IPS-18c (cell line): ENCODE measurements around the gene TFEB.

ENCODE experiments used
- H3K4me3 ChIP-seq: 2 replicates; pipeline ENCODE4 v1.7.0; 2013; ENCODE audit warnings: low read depth, mild to moderate bottlenecking, low read length, moderate library complexity; ENCODE audit not compliant: insufficient read depth
- H3K9me3 ChIP-seq: one replicate; pipeline ENCODE4 v1.6.1; 2013; ENCODE audit warnings: mild to moderate bottlenecking, low read length, moderate library complexity; ENCODE audit not compliant: control insufficient read depth, insufficient read depth

The TFEB gene

DNA sequence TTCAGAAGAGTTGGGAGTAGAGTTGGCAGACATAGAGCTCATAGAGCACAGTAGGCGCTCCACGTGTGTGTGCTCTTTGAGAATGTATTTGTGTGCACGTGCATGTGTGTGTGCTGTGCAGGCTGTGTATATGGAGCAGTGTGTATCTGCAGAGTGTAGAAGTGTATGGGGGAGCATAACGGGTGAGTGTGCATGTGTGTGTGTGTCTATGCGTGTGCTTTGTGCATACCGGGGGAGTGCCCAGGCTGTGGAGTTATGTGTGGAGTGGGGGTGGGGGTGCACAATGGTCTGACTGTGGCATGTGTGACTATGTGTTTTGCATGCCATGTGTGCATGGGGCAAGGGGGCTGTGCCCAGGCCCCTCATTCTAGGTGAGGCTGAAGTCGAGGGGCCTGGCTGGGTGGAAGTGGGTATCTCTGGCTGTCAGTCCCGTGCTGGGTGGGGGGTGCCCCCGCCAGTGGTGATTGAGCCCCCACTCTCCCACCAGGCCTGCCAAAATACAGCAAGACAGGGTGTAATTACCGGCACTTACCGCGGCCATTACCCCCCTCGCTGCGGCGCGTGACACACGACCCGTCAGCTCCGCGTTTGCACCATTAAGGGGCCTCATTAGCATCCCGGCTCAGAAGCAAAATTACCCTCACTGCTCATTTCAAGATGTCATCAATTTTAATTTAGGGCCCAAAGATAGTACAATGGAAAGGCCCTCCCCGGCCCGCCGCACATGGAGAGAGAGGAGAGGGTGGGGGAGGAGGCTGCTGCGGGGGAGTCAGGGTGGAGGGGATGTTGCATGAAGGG, 58.1 kb downstream of the TFEB start:
- no peaks in the 10 kb centered on the region for H3K9me3 ChIP-seq
- no peak overlapping the region for H3K4me3 ChIP-seq

DNA sequence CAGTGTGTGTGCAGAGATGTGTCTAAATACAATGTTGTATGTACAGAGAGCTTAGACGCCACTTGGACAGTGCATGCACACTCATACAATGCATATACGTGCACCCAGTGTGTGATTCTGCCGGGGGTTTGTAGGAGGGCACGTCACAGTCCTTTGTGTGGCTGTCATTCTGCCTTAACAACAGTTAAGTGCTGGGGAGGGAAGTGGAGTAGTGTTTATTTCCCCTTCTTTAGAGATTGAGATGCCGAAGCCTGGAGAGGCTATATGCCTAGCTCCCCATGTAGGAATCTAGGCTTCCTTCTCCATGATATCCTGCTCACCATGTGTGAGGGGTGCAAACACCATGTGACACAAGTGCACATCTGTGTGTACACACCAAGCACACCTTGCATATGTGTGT, 59.0 kb downstream of the TFEB start:
- H3K9me3 ChIP-seq: no peaks in the 10 kb centered on the region
- no peak overlapping the region for H3K4me3 ChIP-seq

DNA sequence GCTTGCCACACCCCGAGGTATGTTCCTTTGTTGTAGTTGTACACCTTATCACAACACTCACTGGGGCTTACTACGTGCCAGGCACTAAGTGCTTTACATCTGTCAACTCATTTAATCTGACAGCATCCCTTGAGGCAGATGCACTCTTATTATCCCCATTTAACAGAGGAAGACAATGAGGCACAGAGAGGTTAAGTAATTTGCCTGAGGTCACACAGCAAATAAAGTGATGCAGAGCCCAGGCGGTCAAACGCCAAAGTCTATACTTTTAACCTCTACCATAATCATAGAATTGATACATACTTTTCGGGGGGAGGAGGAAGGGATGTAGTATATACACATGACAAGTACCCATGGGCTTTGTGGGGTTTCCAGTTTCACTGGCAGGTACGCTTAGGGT, 59.4 kb downstream of the TFEB start:
- H3K4me3 ChIP-seq: no peak overlapping the region

DNA sequence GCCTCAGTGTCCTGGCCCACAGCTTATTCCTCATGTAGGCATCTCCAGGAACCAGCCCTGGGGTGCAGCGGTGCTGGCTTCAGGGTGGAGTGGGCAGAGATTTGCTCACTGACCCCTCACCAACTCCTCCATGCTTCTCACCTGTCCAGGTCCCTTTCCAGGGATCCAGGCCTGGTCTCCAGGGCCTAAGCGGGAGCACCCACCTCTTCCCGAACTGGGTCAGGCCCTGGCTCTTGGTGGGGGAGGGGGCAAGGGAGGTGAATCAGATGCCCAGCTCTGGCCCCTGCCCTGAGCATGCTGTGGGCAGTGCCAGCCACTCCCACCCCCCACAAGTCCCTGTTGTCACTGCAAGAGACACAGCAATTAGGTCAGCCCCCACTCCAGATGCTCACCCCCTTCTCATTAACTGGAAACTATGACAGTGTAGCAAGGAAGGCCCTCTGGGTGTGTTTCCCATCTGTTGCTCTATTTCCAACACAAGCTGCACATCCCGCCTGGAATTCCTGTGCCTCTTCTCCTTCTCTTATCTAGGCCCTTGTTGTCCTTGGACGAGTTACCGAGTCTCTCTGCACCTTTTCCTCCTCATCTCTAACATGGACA, 60.1 kb downstream of the TFEB start:
- H3K4me3 ChIP-seq: no peak overlapping the region
- no peaks in the 10 kb centered on the region for H3K9me3 ChIP-seq

More for the DNA sequence above, 59.4 kb downstream of the TFEB start:
- no peaks in the 10 kb centered on the region for H3K9me3 ChIP-seq

DNA sequence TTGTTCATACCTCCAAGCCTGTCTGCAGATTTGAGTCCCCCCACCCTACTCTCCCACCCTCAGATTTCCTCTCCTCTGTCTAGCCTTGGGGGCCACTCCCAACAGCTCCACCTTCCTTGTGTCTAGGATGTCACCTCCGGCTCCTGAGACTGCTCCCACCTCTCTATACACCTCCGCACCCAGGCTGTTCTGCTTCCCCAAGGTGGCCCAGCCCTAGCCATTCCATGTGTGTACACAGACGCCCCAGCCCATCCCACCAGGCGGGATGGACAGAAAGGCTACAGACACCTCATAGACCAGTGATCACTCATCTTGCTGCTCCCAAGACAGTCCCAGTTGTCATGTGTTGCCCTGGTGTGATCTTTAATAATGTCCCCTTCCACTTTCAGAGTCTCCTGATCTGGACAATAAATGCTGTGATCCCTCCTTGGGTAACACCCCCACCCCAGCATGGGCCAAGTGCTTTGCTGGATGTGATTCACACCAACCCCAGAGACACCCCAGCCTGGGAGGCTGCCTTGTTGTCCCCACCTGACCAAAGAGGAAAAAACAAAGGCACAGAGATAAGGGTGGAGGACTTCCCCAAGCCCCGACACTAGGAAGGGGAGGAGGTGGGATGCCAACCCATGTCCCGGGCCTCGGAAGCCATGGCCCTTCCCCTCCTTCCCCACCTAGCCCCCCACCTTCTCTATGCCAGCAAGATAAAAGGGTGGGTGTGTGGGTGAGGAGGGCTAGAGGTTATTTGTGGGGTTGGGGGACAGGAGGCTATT, 61.0 kb downstream of the TFEB start:
- no peaks in the 10 kb centered on the region for H3K9me3 ChIP-seq
- no peak overlapping the region for H3K4me3 ChIP-seq

DNA sequence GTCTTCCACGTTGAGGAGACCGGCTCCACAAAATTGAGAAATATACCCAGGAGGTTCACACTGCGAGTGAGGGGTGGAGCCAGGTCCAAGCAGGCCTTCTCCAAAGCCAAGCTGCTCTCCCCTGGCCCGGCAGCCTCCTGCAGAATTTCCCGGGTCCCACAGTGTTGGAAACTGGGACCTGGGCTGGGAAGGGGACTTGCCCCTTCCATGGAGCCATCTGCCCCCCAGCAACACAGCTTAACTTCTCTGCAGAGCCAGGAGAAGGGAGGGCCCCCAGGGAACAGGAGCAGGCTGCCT, 61.8 kb downstream of the TFEB start:
- H3K9me3 ChIP-seq: no peaks in the 10 kb centered on the region
- H3K4me3 ChIP-seq: no peak overlapping the region

DNA sequence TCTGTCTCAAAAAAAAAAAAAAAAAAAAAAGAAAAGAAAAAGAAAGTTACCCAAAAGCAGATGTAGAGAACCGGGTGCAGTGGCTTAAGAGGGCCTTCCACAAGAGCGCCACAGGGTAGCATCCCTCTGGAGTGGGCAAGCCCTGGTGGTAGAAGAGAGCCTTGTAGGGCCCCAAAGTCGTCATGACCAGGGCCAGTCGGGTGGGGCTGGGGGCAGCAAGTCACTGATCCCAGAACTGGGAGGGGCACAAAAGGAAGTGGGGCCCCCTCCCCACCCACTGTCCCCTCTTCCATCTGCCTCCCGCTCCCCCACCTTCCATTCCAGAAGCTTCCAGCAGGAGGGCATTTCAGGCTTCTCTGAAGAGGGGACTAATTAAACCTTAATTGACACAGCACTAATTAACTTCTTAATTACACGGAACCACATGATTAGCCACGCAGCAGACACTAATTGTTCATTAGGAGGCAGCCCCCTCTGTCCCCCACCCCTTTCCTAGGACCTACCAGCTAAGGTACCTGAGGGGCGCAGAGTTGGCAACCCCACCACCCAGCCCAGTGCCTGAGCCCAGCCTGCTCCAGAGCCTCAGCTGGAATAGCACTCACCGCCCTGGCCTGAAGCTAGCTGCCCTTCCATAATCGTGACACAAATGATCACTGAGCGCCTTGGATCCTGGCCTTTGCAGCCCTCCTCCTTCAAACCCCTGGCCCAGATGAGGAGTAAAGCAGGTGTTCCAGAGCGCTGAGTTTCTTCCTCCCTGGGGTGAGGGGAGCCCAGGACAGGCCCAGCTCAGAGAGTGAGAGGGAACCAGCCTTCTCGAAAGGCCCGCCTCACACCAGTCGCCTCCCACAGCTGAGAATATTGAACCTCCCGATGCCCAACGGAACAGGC, 62.3 kb downstream of the TFEB start:
- no peak overlapping the region for H3K4me3 ChIP-seq

DNA sequence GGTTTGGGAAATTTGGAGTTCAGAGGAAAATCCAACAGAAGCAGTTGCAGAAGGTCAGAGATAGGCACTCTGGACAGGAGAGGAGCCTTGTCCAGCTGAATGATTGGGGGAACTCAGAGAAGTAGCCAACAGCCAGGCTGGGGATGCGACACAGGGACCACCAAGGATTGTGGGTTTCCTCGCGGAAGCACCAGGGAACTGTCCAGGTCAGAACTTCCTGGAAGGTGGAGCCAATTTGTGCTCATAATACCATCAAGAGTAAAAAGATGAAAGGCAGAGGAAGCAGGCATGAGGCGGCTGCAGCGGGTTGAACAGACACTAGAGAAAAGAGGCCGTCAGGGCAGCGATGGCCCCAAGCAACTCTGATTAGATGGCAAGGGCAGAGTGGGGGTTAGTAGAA, 63.4 kb downstream of the TFEB start:
- no peaks in the 10 kb centered on the region for H3K9me3 ChIP-seq

More for the DNA sequence above, 62.3 kb downstream of the TFEB start:
- H3K9me3 ChIP-seq: no peaks in the 10 kb centered on the region

DNA sequence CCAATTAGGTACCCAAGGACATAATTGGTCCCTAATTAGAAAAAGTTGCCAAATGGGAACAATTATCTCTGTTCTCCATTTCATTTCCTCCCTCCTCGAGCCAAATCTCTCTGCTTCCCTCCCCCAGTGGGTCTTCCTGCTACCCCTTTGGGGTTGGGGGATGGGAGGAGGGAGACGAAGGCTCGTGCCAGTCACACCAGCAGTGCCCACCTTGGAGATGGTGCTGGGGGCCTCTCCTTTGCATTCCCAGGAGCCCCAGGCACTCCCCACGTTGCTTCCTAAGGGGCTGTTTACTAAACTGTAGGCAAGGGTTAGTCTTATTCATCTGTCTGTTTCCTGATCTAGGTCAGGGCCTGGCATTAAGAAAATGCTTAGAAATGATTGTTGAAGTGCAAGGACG, 64.0 kb downstream of the TFEB start:
- Histone ChIP-seq H3K9me3 (no peaks in the 10 kb centered on the region), H3K4me3 (no peak overlapping the region)

More for the DNA sequence above, 63.4 kb downstream of the TFEB start:
- H3K4me3 ChIP-seq: no peak overlapping the region

DNA sequence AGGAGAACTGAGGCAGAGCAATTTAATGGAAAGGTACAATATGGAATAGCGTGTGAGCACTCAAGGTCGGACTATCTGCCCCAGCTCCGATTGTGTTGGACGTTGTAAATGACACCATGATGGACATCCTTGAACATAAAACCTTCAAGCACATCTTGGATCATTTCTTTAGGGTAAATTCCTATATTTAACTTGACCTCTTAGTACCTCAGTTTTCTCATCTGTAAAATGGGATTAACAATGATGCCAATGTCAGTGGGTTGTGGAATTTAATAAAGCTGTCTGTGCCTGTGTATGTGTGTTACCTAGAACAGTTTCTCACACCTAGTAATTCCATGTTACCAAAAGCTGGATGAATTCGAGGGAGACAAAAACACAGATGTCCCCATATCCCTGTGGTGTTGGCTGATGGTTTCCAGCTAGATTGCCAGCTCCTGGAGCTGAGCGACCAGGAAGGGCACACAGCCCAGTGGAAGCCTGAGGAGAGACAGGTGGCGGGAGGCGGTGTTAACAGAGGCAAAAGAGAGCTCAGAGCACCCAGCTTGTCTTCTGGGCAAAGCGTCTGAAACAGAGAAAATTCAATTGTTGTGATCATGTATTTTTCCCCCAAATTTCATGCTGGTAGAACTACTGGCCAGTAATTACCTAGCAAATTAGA, 64.6 kb downstream of the TFEB start:
- no peaks in the 10 kb centered on the region for H3K9me3 ChIP-seq
- no peak overlapping the region for H3K4me3 ChIP-seq

DNA sequence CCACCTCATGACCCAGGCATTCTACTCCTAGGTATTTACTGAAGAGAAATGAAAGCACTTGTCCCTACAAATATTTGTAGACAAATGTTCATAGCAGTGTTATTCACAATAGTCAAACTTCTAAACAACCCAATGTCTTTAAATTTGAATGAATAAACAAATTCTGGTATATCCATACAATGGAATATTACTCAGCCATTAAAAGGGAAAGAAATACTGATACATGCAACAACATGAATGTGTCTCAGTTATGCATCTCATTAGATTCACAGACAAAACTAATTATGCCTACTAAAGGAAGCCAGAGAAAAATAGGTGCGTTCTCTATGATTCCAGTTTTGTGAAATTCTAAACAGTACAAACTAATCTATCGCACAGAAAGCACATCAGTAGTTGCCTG, 66.4 kb downstream of the TFEB start:
- no peak overlapping the region for H3K4me3 ChIP-seq

DNA sequence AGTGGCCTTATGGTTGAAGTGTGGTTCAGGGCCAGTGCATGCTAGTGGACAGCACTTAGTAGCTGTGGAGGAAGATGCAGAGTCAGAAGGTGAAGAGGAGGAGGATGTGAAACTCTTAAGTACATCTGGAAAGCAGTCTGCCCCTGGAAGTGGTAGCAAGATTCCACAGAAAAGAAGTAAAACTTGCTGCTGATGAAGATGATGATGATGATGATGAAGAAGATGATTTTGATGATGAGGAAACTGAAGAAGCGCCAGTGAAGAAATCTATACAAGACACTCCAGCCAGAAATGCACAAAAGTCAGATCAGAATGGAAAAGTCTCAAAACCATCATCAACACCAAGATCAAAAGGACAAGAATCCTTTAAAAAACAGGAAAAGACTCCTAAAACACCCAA, 68.2 kb downstream of the TFEB start:
- Histone ChIP-seq H3K4me3 (no peak overlapping the region), H3K9me3 (no peaks in the 10 kb centered on the region)

More for the DNA sequence above, 66.4 kb downstream of the TFEB start:
- no peaks in the 10 kb centered on the region for H3K9me3 ChIP-seq

DNA sequence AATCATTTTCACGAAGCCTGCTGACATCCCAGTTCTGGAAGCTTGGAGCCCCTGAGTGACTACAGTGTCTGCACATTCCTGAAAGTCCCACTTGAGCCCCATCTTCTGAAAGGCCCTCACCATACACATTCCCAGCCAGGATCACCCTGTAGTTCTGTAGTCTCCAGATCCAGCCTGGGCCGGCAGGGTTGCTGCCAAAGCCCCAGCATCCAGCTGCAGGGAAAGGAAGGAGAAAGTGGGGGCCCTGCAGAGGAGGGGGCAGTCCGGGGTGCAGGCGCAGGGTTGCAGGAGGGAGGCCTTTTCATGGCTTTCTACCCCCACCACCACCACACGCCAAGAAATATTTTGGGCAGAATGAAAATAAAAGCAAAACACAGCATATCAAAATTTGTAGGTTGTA, 71.1 kb downstream of the TFEB start:
- Histone ChIP-seq H3K4me3 (no peak overlapping the region), H3K9me3 (no peaks in the 10 kb centered on the region)

DNA sequence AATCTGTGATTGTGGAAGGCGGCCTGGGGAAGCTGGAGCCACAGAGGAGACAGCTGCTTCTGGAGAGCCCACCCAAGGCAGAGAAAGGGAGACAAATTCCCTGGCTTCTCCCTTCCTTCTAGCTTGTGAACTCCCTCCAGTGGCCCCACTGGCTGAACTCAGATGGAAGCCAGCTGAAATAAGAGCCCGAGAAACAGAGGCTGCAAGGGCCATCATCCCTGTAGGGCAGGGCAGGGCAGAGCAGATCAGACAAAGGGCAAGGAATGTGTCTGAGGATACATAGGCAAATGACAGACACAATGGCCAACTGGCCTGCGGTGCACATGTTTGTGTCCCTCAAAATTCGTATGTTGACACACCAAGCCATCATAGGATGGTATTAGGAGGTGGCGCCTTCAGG, 71.8 kb downstream of the TFEB start:
- Histone ChIP-seq H3K4me3 (no peak overlapping the region), H3K9me3 (no peaks in the 10 kb centered on the region)

DNA sequence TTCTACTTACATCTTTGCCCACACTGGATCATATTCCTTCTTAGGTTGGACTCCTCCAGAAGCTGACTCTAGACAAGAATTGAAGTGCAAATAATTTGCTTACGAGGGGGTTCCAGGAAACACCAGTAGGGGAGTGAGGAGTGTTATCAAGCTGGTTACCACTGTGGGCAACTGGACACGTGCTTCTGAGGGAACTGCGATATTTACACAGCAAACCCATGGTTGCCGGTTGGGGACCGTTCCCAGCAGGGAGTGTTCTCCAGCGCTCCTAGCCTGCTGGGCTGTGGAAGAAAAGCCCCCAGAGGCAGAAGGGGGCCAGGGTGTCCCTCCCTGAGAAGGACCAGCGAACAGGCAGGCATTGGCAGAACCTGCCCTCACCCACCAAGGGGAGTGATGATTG, 75.5 kb downstream of the TFEB start:
- Histone ChIP-seq H3K9me3 (no peaks in the 10 kb centered on the region), H3K4me3 (no peak overlapping the region)

DNA sequence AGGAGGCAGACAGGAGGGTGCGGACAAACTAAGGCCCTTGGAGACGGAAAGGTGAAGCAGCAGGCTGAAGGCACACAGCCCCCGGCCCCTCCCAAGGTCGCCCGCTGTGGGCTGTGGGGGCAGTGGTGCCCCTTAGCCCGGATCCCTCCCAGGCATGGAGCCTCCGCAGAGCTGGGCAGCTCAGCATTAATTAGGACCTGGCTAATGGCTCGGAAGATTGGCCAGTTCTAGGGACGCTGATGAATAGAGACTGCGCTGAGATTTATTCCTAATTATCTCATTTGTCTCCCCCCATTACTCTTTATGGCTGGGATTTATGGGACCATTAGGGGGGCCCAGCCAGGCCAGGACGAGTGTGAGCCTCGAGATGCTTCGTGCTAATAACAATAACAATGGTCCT, 76.8 kb downstream of the TFEB start:
- H3K4me3 ChIP-seq: no peak overlapping the region
- no peaks in the 10 kb centered on the region for H3K9me3 ChIP-seq
